GM21529 (cell line): ENCODE data around the gene DNAJC18.
"Not testable (repeated sequence)": the region's sequence is repeated elsewhere in the genome, so short reads cannot be mapped to it uniquely, and the experiment has no call there.

Experiments
- ATAC-seq: cut with Tn5 transposase; IDR thresholded peaks from one replicate; pipeline ENCODE4 v1.9.1; 2021; ENCODE audit not compliant: unreplicated experiment

The DNAJC18 gene

GRCh38 chr5:139430015-139430414, 9.3 kb downstream of the DNAJC18 start:
- ATAC-seq: no peak

DNA sequence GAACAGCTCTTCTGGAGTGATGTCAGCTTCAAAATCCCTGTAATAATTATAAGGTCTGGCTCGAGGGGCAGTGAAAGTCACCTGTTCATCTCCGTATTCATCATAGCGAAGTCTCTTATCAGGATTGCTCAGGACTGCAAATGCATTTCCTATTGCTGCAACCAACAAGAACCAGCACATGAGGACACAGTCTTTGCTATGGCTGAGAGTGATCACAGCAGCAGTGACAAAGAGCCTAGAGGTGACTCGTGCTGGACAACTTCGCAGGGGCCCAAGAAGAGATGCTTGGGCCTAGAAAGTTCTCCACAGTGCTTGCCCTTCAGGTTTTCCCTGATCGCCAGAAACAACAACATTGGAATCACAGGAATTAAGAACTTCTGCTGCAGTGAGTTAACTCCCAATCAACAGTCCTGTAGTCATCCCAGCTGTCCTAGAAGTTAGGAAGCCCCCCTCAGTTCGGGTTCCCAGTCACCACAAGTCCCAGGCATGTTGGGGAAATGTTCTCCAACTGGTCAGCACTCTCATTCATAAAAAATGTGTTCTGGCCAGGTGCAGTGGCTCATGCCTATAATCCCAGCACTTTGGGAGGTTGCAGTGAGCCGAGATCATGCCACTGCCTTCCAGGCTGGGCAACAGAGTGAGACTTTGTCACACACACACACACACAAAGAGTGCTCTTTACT, 13.0 kb downstream of the DNAJC18 start:
- no peak for ATAC-seq

- no peak for ATAC-seq
Observed at GRCh38 chr5:139425497-139425896, 13.8 kb downstream of the DNAJC18 start.

- peak; percentile 68 for ATAC-seq
Observed at GRCh38 chr5:139422307-139422893, 16.9 kb downstream of the DNAJC18 start.

DNA sequence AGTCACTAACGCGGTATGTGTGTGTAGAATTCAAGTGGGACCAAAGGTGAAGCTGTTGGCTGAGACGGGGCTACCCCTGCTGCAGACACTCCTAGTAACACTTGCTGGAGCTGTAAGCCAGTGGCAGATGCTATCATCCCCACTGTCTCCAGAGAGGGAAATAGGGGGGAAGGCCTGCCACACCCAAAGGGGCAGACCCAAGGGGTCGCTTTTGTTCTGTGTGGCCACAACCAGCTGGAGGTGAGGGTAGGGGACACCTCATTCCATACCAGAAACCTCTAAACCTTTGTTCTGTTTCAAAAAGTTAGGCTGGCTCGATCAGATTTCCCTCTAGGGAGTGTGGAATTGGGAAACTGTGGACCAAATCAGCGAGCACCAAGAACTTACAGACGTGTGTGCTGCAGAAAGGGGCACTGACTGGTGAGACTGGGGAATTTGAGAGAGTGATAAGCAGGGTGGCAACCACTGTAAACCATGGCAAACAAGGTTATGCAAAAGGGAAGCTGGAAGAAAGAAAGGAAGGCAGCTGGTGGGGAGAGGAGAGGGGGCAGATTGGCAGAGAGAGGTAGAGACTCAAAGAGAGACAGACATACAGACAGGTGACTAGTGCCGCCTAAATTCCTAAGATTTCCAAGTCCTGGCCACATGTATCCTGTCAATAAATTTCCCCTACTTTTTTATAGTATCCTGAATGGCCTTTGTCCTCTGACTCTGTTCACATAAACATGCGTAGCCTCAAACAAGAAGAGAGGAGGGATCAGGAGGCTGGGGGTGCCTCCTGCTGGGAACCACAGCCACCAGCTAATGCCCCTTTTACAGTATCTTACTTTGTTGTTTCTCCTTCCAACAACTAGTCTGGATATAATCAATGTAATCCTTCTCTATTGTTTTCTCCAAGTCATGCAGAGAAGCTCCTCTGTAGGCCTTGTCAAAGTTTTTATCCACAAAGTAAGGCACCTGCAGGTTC, 19.8 kb downstream of the DNAJC18 start:
- ATAC-seq: no peak

GRCh38 chr5:139418793-139419192, 20.5 kb downstream of the DNAJC18 start:
- no peak for ATAC-seq

- ATAC-seq: no peak
Observed at GRCh38 chr5:139417214-139417613, 22.1 kb downstream of the DNAJC18 start.

DNA sequence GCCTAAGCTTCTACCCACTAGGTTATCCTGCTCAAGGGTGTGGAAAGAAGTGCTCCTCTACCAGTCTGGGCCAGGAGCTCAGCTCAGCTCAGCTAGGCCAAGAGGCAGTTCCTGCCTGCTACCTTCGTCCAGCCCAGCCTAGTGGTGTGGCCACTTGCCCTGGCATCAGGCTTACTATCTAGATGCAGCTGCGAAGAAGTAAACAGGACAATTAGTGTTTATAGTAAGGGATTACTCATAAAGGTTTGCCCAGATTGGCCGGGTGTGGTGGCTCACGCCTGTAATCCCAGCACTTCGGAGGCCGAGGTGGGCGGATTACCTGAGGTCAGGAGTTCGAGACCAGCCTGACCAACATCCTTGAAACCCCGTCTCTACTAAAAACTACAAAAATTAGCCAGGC, 22.7 kb downstream of the DNAJC18 start:
- no peak for ATAC-seq

GRCh38 chr5:139415869-139416268, 23.5 kb downstream of the DNAJC18 start:
- no peak for ATAC-seq

GRCh38 chr5:139415221-139415861, 24.0 kb downstream of the DNAJC18 start:
- no peak for ATAC-seq

- ATAC-seq: no peak
Observed at GRCh38 chr5:139414581-139415130, 24.7 kb downstream of the DNAJC18 start.

DNA sequence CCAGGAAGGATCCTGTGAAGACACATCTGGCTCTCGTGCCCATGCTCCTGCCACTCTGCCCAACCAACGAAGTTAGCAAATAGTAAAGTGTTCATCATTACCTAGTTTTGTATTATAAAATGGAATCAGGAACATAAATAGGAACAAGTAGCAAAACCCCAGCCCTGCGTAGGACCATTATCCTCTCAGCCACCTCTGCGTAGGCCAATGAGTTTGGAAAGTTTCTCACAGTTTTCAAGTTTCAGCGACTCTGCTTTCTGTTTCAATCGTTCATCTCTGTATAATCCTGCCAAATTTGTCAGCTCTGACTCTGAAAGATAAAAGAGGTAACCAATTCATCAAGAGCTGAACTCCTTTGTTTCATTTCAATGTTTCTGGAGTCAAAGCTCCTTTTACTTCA, 25.4 kb downstream of the DNAJC18 start:
- no peak for ATAC-seq

DNA sequence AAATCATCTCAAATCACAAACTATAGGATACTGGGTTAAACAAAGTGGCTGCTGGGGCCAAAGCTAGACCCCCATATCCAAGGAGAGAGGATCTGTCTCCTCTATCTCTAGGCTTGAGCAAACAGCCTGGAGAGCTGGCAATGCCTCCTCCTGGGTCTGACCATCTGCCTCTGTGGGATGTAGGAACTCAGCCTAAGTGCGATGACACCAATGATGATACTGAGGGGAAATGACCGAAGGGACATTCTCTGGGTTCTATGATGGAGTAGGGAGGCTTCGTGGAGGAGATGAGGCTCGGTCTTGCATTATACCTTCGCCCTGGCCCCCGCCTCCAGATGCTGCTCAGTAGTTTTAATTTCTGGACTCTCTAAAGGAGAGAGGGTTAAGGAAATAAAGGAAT, 26.2 kb downstream of the DNAJC18 start:
- ATAC-seq: no peak

- ATAC-seq: no peak
Observed at GRCh38 chr5:139410993-139411828, 28.1 kb downstream of the DNAJC18 start.

GRCh38 chr5:139410121-139410992, 29.0 kb downstream of the DNAJC18 start:
- ATAC-seq: no peak

GRCh38 chr5:139409116-139409515, 30.2 kb downstream of the DNAJC18 start:
- ATAC-seq: not testable (repeated sequence)

DNA sequence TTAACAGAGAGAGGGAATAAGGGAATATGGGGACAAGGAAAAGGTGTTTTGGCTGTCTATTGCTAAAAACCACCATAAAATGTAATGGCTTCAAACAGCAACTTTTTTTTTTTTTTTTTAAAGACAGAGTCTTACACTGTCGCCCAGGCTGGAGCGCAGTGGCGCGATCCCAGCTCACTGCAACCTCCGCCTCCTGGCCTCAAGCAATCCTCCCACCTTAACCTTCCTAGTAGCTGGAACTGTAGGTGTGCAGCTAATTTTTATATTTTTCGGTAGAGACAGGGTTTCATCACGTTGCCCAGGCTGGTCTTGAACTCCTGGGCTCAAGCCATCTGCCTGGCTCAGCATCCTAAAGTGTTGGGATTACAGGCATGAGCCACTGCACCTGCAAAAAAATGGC, 31.1 kb downstream of the DNAJC18 start:
- ATAC-seq: no peak

DNA sequence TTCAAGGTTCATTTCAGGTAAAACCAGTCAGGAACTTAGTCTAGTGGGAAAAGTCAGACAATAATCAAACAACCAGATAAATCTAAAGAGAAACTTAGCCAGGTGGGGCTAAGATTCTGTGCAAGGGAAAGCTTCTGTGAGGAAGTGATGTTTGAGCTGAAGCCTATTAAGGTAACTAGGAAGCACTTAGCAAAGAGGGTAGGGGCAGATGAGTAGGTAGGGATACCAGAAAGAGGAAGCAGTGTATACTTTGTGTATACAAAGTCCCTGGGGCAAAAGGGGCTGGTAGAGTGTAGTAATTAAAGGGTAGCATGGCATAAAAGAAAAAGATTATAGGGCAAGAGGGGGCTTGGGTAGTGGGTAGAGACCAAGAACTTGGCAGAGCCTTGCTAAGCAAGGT, 31.8 kb downstream of the DNAJC18 start:
- no peak for ATAC-seq

- ATAC-seq: no peak
Observed at GRCh38 chr5:139406963-139407362, 32.4 kb downstream of the DNAJC18 start.
